Erythroblast (primary cell): ENCODE results near the gene LRRC1.

Experiments
- GATA1 ChIP-seq: IDR thresholded peaks from 2 replicates; pipeline ENCODE4 v1.6.1; 2011; ENCODE audit warnings: low read depth, mild to moderate bottlenecking, control low read depth, low read length, moderate library complexity
- POLR2A ChIP-seq: IDR thresholded peaks from 2 replicates; pipeline ENCODE4 v1.6.1; 2011; ENCODE audit warnings: mild to moderate bottlenecking, low read length

DNA sequence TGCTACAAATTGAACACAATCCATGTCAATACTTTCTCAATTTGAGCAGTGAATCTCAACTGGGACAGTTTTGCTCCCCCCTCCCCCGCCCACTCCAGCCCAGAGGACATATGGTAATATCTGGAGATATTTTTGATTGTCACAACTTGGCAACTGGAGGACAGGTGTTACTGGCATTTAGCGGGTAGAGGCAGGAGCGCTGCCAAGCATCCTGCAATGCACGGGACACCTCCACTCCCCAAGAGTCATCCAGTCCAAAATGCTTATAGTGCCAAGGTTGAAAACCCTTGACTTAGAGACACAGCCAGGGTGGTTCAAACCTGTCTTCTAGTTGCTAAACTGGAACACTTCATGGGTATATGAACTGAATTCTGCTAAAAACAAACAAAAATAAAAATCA, 26.9 kb upstream of the LRRC1 start:
- no peak for TF ChIP-seq POLR2A
- no peak for TF ChIP-seq GATA1
